Stimulated activated CD4-positive, alpha-beta T cell treated with anti-CD3 and anti-CD28 coated beads, Interleukin-12 subunit alpha, Interleukin-12 subunit beta, amount 100 ng/mL, for 4 hours (primary cell): Measurements from ENCODE around the gene MAEA.
"Not testable (repeated sequence)": the region's sequence is repeated elsewhere in the genome, so short reads cannot be mapped to it uniquely, and the experiment has no call there.

Experiments used
- DNase-seq: peaks from one replicate; pipeline ENCODE4 v3.0.0-alpha.2; 2020

The MAEA gene

DNA sequence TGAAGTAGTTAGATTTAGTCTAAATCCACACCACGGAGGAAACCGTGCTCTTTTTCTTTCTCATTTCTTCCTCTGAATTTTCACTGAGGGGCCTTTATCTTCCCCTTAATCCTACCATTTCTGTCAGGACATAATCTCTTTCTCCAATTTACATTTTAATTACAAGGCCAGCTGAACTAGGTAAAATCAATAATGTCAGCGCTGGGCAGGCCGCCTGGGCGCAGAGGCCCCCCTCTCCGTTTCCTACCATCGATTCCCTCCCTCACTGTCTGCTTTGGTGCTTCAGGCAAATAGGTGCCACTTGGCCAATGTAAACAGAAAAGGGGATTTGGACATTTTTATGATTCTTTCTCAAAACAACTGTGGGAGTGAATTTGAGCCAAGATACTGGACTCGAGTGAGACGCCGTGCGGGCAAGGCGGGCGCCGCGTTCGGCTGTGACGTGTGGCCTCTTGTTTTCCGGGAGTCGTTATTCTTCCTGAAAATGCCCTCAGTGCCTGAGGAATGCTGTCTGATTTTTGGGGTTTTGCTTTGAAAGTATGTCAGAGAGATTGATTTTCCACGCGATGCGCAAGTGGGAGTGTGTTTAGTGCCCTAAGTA lies 79.9 kb downstream of the MAEA start:
- no peak for DNase-seq

DNA sequence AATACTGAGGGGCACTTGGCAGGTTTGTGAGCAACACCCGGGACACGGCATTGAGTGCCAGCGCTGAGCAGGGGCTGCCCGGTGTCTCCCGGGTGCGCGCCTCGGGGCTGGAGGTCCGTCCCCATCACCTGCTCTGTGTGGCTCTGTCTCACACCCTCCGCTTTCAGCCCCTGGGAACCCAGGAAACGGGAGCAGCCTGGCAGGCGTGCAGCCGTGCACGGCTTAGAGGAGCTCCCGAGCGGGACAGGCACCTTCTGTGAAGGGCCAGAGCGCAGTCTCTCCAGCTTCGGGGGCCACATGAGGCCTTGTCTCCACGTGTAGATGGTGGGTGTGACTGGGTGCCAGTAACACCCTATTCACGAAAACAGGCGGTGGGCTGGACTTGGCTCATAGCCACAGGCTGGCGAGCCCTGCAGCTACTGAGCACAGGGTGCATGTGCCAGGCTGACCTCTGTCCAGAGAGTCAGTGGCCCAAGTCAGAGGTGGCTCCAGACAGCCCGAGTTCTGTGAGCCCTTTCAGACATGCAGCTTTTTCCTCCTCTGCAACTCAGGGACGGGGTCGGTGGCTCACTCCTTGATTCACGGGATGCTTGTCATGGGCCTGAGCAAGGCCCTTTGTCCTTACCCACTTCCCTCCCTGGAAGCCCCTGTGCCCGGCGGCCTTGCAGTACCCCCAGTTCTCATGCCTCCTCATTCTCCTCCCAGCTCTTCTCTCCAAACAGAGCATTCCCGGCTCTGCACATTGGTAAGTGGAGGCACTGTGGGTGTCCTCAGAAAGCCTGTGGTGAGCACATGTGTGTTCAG lies 80.8 kb downstream of the MAEA start:
- DNase-seq = no peak

DNA sequence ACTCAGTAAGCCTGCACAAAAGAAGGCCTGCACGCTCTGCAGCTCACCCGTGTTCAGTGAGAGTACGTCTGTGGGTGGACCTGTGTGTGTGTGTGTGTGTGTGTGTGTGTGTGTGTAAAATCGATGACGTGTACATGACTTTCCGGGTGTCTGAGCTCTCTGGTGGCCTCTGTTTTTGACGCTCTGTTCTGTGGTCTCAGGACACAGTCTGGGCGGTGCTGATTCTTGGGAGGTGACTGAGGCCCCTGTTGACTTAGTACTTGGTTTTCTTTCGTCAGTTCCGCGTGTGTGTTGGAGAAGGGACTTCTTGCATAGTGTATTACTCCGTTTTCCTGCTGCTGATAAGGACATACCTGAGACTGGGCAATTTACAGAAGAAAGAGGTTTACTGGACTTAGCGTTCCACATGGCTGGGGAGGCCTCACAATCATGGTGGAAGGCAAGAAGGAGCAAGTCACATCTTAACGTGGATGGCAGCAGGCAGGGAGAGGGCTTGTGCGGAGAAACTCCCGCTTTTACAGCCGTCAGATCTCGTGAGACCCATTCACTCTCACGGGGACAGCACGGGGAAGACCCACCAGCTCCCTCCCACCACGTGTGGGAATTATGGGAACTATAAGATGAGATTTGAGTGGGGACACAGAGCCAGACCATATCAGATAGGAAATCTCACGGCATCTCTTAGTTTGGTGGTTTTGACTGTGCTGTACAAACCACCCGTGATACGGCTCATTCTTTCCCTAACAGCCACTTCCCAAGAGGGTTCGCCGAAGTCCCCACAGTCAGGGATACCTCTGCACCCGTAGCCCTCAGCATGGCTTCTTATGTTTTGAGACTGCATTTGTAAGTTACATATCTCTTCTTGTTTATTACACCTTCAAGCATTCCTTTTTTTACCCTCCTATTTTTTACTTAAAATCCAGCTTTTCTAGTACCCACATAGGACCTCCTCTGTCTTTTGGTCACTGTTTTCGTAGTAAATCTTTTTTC lies 81.8 kb downstream of the MAEA start:
- no peak for DNase-seq

DNA sequence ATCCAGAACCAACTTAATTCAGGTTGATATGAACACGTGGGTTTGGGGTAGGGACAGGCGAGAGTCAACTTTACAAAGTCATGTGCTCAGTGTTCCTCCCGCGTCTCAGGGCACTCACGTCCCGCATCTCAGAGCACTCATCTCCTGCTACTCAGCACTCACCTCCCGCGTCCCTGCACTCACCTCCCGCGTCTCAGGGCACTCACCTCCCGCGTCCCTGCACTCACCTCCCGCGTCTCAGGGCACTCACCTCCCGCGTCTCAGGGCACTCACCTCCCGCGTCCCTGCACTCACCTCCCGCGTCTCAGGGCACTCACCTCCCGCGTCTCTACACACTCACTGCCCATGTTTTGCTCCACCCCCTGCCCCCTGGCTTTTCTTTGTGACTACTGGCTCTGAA lies 82.9 kb downstream of the MAEA start:
- not testable (repeated sequence) for DNase-seq

DNA sequence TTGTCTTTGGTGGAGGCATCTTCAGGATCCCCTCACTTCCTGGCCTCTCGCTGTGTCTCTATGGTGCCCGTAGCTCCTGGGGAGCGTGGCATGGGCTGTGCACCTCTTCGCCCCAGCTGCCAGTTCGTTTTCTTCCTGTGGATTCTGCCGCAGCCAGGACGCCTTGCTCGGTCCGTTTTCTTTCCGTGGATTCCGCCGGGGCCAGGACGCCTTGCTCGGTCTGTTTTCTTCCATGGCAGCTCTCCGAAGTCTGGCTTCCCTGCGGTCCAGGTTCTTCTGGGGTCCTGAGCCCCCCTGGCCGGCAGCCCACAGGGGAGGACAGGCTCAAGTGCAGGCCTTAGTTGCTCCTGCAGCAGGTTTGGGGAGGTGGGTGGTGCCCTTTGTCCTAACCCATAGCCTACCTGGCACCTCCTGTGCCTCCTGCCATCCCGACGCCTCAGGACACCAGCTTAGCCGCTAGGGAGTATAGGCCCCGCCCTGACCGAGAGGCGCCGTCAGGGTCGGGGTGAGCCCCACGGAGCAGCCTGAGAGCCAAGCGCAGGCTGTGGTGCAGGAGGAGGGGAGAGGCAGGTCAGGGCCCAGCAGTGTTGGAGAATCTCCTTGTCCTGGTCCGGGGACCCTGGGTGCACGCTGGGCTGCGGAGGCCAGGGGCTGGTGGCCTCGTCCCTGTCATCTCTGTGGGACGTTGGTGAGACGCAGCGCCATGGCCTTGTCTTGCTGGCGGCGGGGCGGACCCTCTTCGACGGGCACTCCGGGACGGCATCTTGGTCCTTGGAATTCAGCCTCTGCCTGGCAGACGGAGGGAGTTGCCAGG lies 84.4 kb downstream of the MAEA start:
- DNase-seq = no peak

DNA sequence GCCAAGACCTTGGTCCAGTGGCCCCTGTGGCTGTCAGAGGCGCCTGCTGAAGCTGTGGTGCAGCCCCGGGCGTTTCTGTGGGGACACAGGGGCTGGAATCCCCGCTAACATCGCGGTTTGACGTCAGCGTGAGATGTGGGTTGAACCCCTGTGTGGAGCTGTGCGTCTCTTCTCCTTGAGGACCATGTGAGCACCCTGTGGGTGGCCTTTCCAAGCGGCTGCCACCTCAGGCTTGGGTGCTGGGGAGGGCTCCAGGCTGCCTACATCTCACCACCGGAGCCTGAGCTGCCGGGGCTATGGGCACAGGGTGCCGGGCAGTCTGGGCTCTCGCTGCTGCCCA lies 85.0 kb downstream of the MAEA start:
- no peak for DNase-seq

DNA sequence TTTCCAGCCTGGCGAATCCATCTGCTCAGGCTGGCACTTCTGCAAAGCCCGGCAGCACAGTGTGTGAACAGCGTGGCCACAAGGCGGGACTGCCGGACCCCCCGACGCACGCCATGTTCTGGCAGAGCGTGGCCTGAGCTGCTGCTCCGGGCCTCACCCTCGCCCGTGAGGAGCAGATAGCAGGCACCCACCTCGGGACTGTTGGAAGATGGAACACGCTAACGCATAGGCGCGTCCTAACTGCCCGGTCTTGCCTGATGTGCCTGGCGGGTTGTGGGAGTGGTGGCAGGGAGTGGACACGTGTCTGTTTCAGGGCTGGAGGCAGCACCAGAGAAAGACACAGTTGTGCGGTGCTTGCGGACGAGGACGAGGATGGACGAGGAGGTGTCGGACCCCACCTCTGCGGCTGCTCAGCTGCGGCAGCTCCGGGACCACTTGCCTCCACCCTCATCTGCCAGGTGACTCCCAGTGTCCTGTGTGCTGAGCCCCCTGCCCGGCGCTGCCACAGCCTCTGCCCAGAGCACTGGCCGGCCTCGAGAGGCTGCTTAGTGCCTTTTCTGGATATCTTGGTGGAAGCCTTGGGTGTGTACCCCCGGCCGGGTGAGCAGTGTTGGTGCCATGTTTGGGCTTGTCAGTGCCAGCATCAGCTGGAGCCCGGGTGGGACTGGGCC lies 85.5 kb downstream of the MAEA start:
- DNase-seq = no peak

DNA sequence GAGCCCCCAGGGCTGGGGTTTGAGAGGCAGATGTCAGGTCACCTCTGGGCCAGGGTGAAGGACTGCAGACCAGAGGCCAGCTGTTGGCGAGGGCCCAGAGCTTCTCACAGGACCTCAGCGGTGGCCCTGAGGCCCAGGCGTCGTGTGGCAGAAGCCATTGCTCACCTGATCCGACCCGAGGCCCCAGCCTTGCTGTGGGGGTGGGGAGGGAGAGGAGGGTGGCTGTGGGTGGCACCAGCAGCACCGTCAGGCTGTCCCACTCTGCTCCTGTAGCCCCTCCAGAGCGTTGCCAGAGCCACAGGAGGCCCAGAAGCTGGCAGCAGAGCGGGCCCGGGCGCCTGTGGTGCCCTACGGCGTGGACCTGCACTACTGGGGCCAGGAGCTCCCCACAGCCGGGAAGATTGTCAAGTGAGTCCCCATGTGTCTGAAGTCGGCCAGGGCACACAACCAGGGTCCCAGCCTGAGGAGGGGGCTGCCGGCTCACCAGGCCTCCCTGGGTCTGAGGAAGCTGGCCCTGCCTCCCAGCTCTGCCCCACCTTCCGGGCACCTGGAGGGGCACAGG lies 86.2 kb downstream of the MAEA start:
- no peak for DNase-seq

DNA sequence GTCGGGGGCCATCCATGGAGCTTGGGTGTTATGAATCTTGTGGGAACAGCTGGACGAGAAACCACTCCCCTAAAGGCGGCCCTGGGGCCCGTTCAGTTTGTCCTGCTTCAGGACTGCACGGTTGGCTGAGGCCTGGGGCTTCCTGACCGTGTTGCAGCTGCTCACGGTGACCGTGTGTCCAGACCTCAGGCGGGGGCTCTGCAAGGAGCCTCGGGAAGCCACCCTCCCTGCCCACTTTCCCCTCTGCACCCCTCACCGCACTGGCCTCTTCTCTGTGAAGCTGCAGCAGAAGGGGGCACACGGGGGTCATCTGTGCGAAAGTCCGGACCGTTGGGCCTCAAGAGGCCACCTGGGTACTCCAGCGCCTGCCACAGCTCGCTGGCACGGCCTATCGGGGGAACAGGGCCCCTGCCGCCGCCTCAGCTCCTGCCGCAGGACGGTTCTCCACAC lies 86.7 kb downstream of the MAEA start:
- no peak for DNase-seq

DNA sequence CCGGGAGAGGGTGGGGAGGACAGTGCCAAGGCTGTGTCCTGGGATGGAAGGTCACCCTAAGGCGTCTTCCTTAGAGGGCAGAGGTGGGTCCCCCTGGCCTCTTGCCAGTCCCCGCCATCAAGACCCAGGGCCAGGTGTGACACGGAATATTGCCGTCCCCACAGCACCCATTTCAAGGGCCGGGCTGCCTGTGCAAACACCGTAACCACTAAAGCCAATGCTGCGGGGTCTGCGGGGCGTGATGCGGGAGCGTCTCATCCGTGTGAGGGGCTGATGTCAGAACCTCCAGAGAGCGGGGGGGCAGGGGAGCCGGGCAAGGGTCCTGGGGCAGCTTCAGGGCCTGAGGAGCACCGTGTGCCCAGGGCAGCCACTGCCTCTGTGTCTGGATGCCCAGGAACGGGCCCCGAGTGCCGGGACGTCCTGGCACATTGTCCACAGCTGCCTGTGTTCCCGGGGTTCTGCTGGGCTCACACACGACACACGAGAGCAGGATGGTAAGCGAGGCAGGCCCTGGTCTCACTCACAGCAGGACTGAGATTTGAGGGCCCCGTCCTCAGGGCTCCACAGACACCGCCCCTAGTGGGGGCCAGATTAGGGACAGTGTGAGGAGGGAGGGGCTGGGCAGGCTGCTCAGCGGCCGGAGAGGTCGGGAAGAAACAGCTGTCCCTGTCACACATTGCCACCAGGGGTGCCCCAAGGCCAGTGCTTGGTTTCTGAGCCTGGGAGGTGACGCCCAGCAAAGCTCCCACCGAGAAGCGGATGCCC lies 87.3 kb downstream of the MAEA start:
- DNase-seq = no peak

DNA sequence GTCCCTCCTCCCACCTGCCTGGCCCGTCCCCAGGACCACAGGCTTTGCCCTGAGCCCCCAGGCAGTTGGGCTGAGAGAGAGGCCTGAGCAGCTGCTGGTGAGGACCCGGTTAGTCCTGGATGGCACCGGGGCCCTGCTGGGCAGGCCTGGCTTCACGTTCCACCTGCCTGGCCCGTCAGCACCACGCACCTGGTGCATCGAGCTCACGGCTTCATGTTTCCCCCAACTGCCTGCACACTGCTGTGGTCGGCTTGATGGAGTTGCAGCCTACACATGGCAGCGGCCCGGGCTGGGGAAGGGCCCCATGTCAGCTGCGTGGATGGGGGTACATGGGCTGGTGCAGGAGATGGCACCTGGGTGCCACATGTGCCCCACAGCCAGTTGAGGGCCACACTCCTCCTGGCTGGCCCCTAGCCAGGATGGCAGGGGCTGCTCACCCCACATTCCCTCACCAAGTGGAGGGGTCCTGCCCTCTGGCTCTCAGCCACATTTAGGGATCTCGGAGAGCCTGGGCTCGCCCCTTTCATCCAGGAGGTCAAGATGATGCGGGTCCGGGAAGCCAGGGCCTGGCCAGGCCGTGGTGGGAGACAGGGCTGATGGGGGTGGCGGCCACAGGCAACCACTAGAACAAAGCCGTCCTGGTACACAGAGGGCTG lies 88.0 kb downstream of the MAEA start:
- DNase-seq = no peak

DNA sequence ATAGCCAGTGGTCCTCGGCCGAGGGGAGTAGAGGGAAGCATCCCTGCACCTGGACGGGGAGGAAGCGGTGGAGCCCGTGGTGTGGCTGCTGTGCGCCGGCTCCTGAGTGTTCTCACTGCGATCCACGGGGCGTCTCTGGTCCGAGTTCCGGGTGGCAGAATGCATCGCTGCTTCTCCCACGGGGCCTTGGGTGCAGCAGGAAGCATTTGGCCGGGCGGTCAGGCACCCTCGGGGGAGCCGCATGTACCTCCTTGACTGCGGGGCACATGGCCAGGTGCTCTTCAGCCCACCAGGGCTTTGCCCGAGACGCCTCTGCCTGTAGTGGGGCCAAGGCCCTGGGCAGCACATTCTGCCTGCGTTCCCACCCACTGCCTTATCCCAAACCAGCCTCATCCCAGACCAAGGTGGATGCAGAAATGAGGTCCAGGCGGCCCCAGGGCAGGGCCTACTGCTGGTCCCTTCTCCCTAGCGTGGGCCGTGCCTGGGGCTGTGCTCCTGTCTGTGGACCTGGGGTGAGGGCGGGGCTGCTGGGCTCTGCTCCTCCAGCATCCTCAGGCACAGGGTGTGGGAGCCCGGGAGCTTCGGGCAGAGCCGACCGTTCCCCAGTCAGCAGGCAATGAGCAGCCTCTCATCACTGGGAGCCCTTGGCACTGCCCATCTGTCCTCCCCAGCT lies 89.0 kb downstream of the MAEA start:
- no peak for DNase-seq

DNA sequence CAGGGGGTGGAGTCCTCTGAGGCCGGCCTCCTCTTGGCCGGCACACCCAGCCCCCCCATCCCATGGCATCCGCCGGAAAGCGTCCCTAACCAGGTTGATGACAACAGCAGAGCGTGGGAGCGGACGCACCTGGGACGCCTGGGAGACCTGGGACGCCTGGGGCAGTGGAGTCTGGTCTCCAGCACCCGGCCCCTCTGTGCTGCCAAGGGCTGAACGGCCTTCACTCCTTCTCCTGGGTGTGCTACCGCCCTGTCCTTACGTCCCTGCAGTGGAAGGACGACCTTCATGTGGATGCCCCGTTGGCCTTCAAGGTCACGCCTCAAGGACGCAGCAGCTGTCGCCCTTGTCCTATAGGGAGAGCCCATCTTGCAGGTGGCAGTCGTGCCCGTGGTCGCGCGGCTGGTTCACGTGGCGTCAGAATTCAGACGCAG lies 89.7 kb downstream of the MAEA start:
- DNase-seq = no peak

DNA sequence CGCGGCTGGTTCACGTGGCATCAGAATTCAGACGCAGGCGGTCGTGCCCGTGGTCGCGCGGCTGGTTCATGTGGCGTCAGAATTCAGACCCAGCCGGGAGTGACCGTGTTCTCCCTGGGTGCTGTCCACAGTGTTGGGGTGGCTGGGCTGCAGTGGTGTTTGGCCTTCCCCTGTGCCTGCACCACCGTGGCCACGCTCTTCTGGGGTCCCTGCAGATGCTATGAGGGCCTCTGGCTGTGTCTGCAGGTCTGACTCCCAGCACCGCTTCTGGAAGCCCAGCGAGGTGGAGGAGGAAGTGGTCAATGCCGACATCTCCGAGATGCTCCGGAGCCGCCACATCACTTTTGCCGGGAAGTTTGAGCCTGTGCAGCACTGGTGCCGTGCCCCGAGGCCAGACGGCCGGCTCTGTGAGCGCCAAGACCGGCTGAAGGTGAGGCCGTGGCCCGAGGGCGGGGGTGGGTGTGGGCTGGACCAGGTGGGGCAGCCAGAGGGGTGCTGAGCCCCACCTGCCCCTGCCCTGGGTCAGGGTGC lies 90.2 kb downstream of the MAEA start:
- no peak for DNase-seq

DNA sequence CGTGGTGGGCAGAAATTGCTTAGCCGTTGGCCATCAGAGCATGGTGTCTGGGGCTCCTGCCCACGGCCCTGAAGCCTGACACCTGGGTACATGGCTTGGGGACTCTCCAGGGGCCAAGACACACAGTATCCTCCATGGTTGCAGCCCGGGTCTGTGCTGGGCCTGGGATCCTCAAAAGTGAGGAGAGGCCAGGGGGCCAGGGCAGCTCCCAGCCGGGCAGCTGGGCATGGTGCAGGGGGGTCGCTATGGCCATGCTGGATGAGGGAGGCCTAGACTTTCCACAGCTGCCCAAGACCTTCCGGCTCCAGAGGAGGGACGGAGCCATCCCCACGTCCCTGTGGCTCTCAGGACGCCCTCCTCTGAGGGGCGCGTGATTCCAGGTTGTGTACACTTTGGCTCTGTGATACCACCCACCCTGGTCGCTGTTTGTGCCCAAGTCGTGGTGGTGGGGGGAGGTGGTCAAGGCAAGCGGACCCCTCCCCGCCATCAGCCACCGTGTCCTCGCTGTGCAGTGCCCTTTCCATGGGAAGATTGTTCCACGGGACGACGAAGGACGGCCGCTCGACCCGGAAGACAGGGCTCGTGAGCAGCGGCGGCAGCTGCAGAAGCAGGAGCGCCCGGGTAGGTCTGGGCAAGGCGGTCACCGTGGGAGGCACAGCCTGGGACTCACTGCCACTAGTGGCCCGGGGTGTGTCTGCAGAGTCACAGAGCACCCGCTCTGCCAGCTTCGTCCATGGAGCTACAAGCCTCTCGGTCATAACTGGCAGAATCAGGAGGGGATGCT lies 90.9 kb downstream of the MAEA start:
- DNase-seq = no peak

DNA sequence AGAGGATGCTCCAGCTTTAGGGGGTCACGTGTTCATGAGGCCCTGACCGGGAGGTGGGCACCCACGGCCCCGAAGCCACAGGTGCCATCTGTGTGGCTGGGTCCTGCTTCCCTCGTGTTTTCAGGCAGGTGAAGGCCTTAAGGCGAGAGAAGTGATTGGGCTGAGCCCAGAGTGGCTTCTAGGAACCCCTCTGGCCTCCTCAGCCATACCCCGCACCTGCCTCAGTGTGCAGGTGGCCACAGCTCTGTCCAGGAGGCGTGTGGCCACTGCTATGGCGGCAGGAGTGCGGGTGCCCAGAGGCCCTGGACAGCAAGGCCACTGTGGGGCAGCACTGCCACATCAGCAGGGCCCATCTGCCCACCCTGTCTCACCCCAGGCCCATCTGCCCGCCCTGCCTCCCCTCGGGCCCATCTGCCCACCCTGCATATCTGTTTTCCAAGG lies 91.5 kb downstream of the MAEA start:
- DNase-seq = no peak

DNA sequence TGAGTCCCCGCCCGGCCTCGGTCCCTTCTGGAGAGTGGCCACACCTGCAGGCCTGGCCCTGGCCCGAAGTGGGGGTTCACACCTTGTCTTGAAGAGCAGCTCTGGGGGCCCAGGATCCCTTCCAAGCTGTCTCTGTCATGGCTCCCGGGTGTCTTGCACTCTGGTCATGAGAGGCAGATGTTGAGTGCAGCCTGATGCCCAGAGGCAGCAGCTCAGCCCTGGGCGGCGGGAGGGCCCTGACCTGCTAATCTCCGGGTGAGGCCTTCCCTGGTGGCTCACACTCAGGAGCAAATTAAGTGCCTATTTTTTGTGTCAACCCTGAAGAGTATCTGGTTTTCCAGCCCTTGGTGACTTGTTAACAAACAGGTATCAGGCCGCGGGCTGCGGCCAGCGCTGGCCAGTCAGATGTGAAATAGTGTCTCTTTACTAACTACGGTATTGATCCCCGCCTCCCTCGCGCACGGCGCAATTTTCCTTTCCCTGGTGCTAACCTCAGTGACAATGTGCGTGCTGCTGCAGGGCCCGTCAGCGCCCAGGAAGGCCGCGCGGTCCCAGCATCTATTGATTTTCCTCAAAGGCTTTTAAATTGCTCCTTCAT lies 92.4 kb downstream of the MAEA start:
- no peak for DNase-seq
